NCI-H2227 (cell line): ENCODE data around the gene GRIA4.

Experiments
- DNase-seq: peaks from one replicate; lab custom pipeline; 2025; ENCODE audit not compliant: unreplicated experiment; lab: John Stamatoyannopoulos, UW

Gene GRIA4

DNA sequence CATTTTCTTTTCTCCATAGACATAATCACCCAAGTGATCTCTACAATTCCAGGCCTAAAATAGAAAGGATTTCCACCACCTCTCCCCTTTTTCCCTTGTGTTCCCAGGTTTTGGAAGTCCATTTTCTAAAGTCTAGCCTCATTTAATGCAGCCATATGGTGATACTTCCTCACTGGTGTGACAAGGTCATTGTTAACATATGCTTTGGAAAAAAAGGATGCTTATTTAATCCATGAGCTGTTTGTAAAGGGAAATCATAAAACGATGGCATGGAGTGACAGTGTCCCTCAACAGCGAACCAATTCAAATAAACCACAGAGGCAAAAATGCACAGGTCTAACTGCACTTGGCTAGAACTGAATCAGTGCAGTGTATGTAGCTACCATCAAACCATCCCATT is 26.6 kb downstream of the GRIA4 start:
- no peak for DNase-seq

DNA sequence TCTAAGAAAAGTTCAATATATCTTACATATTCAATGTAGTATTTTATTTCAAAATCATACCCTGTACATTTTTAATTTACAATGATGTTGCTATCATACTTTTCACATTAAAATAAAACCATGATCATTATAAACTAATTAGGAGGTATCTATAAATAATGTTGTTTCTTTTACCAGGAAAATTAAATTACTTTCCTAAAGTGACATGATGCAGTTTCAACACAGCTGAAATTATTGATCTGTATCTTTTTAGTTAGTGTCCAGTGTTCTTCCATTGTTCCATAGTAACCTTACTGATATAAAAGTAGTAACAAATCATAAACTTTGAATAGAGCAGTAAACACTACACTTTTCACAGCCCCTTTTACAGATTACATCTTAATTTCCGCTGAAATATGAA is 29.7 kb downstream of the GRIA4 start:
- no peak for DNase-seq

DNA sequence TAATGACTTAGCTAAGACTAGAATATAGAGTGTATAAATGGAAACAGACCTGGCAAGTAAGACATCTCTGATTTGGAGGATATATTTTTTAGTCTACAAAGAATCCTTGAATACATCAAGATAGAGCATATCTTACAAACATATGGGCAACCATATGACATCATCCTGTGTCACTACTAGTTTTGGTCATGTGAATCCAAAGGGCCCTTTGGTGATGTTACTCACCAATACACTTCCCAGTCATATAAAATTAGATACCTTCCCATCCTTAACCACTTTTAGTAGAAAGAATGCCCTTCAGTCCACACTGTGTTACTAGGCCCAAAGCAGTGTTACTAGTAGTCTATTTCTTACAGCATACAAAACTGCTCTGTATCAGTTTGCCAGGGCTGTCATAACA is 31.6 kb downstream of the GRIA4 start:
- DNase-seq = no peak

DNA sequence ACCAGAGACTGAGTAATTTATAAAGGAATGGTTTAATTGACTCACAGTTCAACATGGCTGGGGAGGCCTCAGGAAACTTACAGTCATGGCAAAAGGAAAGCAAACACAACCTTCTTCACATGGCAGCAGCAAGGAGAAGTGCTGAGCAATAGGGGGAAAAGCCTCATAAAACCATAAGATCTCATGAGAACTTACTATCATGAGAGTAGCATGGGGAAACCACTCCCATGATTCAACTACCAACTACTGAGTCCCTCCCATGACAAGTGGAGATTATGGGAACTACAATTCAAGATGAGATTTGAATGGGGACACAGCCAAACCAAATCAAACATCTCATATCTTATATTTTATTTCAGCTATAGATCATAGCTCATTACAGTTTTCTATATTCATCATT is 33.0 kb downstream of the GRIA4 start:
- DNase-seq = no peak

DNA sequence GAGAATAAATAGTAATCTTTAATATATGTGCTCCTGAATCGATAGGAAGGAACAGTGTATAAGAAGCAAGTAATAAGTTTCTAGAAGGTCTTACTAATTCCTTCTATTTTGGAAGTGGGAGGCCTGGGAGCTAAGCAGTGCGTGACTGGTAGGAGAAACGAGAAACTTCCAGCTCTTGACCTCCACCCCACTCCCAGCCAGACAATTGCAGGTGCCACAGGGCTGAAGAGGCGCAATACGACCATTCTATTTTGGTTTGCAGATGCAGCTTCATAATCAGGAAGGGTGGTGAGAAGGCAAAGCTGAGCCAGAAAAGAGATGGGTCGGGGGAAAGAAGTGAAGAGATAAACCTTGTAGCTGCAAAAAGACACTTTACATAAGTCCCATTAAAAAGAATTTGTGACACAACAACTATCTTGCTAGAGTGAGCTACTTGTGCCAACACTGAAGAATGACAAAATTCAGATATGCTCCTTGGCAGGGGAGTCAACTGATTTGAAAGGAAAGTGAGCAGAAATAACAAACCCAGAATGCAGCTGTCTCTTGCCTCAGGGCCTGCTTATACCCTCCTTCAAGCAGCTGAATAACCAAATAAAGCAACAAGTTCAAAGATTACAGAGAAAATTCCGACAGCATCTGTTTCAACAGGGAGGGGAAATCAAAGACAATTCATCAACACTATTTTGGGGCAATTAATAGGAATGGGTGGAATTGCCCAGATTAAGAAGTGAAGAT is 35.1 kb downstream of the GRIA4 start:
- DNase-seq = no peak

DNA sequence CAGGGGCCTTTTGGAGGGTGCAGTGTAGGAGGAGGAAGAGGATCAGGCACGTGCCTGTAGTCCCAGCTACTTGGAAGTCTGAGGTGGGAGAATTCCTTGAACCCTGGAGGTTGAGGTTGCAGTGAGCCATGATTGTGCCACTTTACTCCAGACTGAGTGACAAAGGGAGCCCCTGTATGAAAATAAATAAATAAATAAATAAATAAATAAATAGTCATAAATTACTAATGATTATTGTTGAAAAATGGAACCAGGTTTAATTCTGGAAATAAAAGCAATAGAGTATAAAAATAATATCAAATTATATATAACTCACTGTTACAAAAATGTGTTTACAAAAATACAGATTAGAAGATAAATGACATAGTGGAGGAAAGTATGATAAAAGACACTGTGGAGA is 37.9 kb downstream of the GRIA4 start:
- no peak for DNase-seq

DNA sequence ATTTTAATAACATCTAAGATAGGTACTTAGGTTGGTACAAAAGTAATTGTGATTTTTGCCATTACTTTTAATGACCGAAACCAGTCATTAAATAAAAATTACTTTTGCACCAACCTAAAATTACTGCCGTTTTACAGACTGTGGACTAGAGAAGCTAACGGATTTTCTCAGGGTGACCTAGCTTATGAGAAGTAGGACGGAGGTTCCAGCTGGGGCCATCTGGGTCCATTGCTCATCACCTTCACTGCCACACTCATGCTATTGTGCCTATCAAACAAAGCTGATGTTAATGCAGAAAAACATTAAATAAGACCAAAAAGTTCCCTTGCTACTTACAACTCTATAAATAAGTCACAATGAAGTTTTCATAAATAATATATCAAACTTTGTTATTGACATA is 38.9 kb downstream of the GRIA4 start:
- DNase-seq = no peak

DNA sequence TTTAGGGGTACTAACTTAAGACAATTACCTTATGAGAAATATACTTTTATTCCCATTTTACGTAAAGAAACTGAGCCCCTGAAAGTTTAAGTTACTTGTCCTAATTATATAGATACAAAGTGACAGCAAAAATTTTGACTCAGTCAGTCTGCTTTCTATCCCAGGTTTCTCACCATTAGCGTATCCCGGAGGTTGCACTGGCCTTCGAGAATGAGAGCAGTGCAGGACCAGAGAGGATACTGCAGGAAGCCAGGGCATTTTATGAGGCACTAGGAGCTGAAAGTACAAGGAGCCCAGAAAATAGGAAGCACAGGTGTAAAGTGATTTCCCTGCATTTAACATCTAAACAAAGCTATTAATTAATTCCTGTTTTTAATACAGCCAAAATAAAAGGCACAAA is 55.4 kb downstream of the GRIA4 start:
- no peak for DNase-seq

DNA sequence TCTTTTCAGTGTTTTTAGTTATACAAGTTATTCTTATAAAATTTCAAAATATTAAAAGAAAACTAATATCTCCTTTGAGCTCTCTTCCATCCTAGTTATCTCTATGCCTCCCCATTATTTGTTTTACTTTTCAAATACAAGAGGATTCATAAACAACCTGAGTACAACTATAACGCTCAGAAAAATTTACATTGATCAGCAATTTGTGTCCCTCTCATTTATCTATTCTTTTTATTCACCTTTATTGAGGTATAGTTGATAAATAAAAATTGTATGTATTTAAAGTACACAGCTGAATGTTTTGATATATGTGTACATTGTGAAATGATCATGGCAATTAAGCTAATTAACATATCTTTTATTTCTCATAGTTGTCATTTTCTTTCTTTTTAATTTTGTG is 57.6 kb downstream of the GRIA4 start:
- no peak for DNase-seq

DNA sequence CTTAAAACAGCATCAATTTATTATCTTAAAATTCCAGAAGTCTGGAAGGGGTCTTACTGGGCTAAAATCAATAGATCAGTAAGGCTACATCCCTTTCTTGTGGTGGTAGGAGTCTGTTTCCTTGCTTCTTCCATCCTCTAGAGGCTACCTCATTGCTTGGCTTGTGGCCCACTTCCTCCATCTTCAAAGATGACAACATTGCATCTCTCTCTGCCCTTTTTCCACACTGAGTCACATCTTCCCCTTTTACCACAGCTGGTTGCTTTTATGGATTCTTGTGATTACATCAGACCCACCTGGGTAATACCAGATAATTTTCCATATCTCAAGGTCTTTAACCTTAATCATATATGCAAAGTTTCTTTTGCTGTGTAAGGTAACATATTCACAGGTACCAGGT is 60.9 kb downstream of the GRIA4 start:
- DNase-seq = no peak

DNA sequence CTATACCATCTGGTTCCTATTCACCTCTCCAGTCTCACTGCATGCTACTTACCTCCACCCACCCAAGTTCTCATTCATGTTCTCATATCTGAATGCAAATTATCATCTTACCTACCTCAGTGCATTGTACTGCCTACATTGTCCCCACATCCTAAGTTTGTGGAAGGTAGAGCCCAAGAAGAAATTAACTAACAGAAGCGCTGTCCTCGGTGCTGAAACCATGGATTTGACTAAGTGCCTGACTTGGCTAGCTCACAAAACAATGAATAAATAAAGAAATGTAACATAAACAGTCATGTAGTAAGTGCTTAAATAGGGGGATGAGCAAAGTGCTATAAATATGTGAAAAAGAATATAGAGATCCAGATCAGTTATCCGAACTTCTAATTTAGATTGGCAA is 63.2 kb downstream of the GRIA4 start:
- DNase-seq = no peak

DNA sequence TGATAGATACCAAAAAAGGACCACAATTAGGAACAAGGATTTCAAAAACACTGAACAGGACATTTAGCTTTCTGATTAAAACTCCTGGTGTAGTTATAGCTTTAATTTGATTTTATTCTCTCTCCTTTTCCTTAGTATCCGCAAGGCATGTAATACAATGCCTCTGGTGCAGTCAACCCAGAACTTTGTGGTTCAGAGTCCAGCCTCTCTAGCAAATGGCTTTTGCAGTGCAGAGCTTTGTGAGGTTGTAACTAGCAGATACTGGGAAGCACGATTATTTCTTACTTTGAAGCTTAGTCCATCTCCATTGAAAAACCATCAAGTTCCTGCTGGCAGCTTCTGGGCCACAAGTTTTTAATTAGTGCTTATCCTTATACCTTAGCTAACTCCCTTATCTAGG is 79.8 kb downstream of the GRIA4 start:
- no peak for DNase-seq

DNA sequence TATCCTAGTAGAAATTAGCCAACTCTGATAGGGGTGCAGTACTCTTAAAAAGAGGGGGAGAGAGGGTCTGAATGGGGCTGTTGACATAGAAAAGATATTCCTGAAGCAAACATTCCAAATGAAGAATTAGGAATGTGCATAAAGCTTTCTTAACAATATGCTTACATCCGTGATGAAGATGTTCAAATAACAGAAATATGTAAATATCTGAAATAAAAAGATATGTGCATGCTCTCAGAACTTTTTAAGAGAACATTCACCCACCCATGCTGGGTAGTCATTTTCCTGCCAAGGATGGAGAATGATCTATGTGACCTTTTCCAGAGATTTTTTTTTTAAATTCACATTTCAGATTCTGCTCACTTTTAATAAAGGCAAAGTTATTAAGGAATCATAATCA is 80.6 kb downstream of the GRIA4 start:
- DNase-seq = no peak

DNA sequence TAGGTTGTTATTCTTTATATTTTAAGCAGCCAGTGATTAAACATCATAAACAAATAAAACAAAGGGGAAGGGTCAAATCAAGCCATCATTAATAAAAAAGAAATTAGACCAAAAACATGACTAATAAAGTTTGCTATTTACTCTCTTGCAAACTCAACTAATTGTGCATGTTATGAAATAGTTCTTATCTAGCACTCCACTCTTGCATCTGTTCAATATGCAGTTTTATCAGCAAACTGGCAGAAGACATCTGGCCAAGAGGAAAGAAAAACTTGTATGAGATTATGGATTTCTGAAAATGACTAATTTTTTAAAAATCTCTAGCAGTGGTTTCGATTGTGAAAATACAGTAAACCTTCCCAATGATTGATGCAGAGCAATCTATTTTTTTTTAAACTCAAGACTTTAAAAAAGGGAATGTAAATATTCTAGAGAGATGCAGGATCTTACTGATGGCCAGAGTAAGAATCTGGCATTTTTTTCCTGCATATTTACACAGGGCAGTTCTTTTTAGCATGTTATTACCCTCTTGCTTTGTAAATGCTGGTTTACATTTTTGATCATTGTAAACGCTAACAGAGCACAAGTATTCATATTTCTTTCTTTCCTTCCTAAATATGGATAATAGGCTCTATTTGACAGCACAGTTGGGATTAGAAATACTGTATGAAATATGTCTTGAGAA is 83.3 kb downstream of the GRIA4 start:
- DNase-seq = no peak

DNA sequence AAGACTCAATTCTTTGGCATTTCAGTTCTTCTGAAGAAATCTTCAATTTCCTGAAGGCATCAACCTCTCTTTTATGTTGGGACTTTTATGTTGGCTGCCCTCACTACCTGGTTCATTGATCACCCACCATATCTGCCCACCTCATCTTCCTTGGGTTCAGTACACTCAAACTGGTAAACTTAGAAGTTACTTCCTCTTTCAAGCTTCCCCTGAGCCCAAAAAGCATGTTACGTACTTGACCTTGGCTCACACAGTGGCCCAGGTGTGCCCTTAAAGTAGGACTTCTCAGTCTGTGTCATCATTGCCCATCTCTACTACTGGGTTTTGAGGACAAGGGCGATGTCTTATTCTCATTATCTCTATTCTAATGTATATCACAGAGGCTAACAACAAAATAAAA is 86.1 kb downstream of the GRIA4 start:
- no peak for DNase-seq

DNA sequence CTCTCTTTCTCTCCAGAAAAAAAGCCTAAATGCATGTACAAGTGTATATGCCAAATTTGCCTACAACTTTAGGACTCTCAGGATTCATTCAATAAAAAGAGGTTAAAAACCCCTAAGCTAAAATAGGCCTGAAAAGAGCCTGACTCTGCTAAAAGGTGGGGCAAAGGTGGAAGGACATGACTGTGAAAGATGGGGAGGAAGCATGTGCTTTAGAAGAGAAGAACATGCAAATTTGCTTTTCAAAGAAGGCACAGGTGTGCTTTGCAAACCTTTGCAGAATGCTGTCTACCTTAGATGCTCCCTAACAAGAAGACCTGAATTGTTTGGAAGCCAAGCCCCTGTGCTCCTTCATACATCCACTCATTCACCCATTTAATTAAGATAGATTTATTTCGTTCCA is 87.4 kb downstream of the GRIA4 start:
- DNase-seq = no peak

DNA sequence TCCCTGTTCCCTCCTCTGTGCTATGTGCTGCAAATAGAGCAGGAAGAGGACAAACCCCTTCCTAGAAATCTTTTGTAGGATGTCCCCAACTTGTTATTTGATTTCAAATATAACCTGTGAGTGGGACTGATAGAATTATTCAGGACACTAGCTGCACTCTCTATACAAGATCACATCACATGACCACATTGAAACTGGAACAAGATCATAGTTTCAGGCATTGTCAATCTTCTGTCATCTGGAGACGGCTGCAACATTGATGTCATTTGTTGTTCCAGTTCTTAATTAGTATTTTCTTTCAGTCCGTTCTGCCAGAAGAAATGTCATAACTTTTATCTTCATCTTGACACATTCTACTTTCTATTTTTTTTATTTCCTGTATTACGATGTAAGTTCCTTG is 89.3 kb downstream of the GRIA4 start:
- no peak for DNase-seq

DNA sequence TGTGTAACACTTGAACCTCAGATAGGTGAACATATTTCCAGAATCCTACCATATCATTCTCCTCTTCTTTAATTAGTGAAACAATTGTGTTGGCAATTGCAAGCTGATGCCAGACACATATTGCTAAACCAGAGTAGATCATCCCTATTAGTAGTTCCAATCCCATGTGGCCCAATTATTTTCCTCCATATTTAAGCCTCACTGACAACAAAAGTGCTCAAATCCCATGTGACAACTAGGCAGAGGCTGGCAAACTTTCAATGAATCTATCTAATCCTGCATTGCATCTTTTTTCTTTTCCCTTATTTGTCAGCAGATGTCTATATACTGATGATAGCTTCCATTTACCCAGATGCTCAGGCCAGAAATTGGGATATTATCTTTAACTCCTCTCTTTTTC is 90.4 kb downstream of the GRIA4 start:
- DNase-seq = no peak

DNA sequence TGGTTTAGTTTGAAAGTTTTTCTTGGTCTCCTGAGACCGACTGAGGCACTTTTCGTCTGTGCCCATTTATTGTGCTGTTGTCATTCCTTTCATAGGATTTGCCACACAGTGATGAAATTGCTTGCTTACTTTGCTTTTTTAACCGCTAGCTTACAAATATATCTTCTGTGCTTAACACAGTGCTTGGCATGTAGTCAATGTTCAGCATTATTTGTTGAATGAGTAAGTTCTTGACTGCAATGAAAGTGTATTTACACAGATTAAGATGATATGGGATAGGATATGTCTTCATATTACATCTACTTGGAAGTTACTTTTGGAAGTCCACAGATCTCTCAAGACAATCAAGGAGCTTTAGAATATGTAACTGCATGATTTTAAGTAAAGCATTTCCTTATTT is 91.2 kb downstream of the GRIA4 start:
- no peak for DNase-seq

DNA sequence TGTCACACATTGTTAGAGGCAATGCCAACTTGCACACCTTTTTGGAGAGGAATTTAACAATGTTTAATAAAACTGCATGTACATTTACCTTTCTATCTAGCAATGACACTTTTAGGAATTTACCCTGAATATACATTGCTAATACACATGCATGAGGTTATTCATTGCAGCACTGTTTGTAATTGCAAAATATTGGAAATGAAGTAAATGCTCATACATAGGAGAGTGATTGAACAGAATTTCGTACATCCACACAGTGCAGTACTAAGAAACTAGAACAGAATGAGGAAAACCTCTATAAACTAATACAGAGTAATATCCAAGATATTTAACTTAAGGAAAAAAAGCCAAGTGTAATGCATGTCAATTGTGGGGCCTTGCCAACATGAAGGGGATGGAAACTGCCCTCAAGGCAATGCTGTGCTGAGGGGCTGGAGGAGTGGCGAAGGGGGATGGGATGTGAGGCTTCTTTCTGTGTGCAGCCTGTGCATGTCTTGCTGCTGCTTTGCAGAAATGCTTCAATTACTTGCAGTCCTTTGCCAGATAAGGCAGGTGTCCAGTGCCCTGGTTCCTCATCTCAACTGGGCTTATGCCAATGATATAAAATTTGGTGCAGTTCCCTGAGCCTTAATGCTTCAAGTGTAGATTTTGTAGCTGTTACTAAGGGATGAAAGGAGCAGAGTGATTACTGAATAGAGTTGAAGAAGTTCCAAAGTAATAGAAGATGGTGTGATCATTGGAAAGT is 96.1 kb downstream of the GRIA4 start:
- no peak for DNase-seq

DNA sequence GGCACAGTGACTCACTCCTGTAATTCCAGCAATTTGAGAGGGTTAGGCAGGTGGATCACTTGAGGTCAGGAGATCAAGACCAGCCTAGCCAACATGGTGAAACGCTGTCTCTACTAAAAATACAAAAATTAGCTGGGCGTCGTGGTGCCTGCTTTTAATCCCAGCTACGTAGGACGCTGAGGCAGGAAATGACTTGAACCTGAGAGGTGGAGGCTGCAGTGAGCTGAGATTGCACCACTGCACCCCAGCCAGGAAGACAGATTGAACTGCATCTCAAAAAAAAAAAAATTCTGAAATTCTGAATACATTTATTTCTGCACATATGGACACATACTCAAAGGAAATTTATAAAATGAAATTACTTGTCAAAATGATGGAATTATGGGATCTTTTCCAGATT is 103.2 kb downstream of the GRIA4 start:
- DNase-seq = no peak

DNA sequence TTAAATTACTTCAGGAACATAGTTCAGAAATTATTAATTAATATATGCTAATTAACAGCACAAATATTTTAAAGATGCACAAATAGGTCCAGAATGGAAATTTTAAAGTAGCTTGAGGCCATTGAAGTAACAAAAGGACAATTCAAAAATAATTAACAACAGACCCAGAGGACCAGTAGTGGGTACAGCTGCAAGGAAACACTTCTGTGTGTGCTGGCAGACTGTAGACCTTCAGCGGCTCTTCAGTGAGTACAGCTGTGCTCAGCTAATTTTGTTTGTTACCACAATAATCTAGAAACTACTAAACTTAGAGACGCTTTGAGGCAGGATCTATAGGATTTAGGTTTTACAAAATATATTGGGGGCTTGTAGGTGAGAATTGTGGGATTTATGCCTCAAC is 103.8 kb downstream of the GRIA4 start:
- DNase-seq = no peak
